SU-DHL-6 (cell line): ENCODE measurements around the gene GP1BA.

Experiments
- H2AFZ ChIP-seq: fragments of 200-600 bp; sonication (generic); 2 replicates; pipeline ENCODE4 v1.6.1; 2014; ENCODE audit warnings: low read depth, mild to moderate bottlenecking, moderate library complexity, mixed read lengths, antibody characterized with exemption, low read length; ENCODE audit not compliant: severe bottlenecking
- H3F3A ChIP-seq: fragments of 200-600 bp; shearing (Covaris generic); 2 replicates; pipeline ENCODE4 v1.6.0; 2016; ENCODE audit warnings: antibody characterized with exemption, mild to moderate bottlenecking; ENCODE audit not compliant: insufficient read depth
- H3K27ac ChIP-seq: fragments of 200-600 bp; sonication (generic); 2 replicates; pipeline ENCODE4 v1.5.1; 2016; ENCODE audit warnings: low read depth, mild to moderate bottlenecking, low read length, moderate library complexity, mixed read lengths
- H3K27me3 ChIP-seq: fragments of 200-600 bp; sonication (generic), shearing (Covaris generic); 2 replicates; pipeline ENCODE4 v1.6.0; 2014; ENCODE audit warnings: mild to moderate bottlenecking, low read length
- H3K36me3 ChIP-seq: fragments of 200-600 bp; sonication (generic); 2 replicates; pipeline ENCODE4 v1.6.1; 2014; ENCODE audit warnings: mild to moderate bottlenecking, low read length, mixed read lengths
- H3K4me2 ChIP-seq: fragments of 300-600, 200-600 bp; shearing (Covaris generic), sonication (generic); 2 replicates; pipeline ENCODE4 v1.6.0; 2014; ENCODE audit warnings: low read length, low read depth, mild to moderate bottlenecking; ENCODE audit not compliant: poor library complexity, severe bottlenecking
- H3K4me3 ChIP-seq: fragments of 200-600 bp; sonication (generic); 2 replicates; pipeline ENCODE4 v1.5.1; 2014; ENCODE audit warnings: antibody characterized with exemption, low read length, mild to moderate bottlenecking, mixed read lengths; ENCODE audit not compliant: insufficient read depth, poor library complexity, severe bottlenecking
- H3K79me2 ChIP-seq: fragments of 200-600 bp; sonication (generic); 2 replicates; pipeline ENCODE4 v1.6.1; 2014; ENCODE audit warnings: mild to moderate bottlenecking, low read length, moderate library complexity; ENCODE audit not compliant: insufficient read depth
- H3K9ac ChIP-seq: fragments of 200-600 bp; sonication (generic); 2 replicates; pipeline ENCODE4 v1.7.0; 2014; ENCODE audit warnings: mild to moderate bottlenecking, low read length
- H3K9me2 ChIP-seq: fragments of 200-600 bp; sonication (generic); replicated peaks from 2 replicates; pipeline ENCODE4 v1.6.1; 2014; ENCODE audit warnings: low read length; ENCODE audit not compliant: insufficient read depth
- H3K9me3 ChIP-seq: fragments of 200-600 bp; sonication (generic); 2 replicates; pipeline ENCODE4 v1.6.1; 2014; ENCODE audit warnings: low read length, mixed read lengths; ENCODE audit not compliant: insufficient read depth
- H4K20me1 ChIP-seq: fragments of 200-600 bp; sonication (generic); 2 replicates; pipeline ENCODE4 v1.6.1; 2014; ENCODE audit warnings: low read depth, mild to moderate bottlenecking, antibody characterized with exemption, low read length, moderate library complexity, mixed read lengths
- CTCF ChIP-seq: fragments of 200-600 bp; sonication (generic); IDR thresholded peaks from one replicate; pipeline ENCODE4 v1.5.1; 2017; ENCODE audit warnings: antibody characterized with exemption, mild to moderate bottlenecking, low read length, moderate library complexity; ENCODE audit not compliant: insufficient read depth, poor library complexity, severe bottlenecking
- EZH2phosphoT487 ChIP-seq: fragments of 200-600 bp; sonication (generic), shearing (Covaris generic); conservative IDR thresholded peaks from 2 replicates; pipeline ENCODE4 v1.6.1; 2018; ENCODE audit warnings: mild to moderate bottlenecking, antibody characterized with exemption, low read length, moderate library complexity, mixed read lengths

The GP1BA gene

DNA sequence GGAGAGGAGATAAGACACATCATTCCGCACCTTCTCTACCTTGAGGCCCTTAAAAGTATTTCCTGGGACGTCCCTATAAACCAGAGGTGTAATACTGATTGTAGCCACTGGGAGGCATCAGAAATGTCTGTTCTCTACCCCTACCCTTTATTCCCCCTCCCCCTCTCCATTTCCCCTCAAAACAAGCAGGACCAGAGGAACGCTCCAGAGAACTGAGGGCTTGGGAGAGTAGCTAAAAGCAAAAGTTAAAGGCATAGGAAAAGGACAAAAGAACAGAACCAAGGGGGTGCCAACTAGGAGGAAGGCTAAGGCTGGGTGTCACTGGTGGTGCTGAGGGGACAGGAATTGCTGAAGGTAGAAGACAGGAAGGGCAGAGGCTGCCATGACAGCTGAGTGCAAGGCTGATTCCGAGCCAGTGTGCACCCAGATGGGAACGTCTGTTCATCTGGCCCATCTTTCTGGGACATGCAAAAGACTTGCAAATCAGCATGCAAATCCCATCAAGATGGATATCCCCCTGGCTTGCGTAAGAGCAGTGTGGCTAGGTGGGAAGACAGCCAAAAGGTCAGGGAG lies 48.7 kb downstream of the GP1BA start:
- Histone ChIP-seq H3K9me2 (no peaks in the 10 kb centered on the region), H3K4me2 (no peak overlapping the region), H3K4me3 (no peak overlapping the region), H3K79me2 (no peaks in the 10 kb centered on the region), H3K27ac (no peak overlapping the region), H4K20me1 (no peaks in the 10 kb centered on the region), H3K27me3 (no peaks in the 10 kb centered on the region), H3K9me3 (no peaks in the 10 kb centered on the region), H3K9ac (no peak overlapping the region), H2AFZ (no peak overlapping the region), H3F3A (0 out of 2 replicates have a peak, but pooled peaks cover 4% of the 10 kb centered on the region), H3K36me3 (no peaks in the 10 kb centered on the region)
- TF ChIP-seq CTCF, result peak; percentile 59
- no peak for TF ChIP-seq EZH2phosphoT487

DNA sequence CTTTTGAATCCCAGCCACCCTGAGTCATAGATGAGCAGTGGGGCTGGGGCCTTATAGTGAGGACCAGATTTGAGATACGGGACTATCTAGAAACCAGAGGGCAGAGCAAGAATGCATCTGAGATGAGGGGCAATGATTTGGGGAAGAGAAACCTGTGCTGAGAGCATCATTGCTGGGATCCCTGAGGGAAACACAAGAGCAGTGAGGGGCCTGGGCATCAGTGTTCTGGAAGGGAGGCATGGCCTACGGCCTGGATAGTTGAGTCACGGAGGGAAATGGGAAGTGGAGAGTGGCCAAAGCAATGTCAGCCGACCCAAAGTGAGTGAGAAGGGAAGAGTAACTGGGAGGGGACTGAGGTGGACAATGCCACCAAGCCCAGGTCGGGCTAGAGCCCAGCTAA lies 50.2 kb downstream of the GP1BA start:
- H3K36me3 ChIP-seq, result no peaks in the 10 kb centered on the region
- TF ChIP-seq EZH2phosphoT487 (no peak), CTCF (no peak)

More for the DNA sequence above, 50.2 kb downstream of the GP1BA start:
- H3K27ac ChIP-seq, result no peak overlapping the region
- H3K4me3 ChIP-seq, result no peak overlapping the region
- no peaks in the 10 kb centered on the region for H3K27me3 ChIP-seq
- H3K9me2 ChIP-seq, result no peaks in the 10 kb centered on the region
- no peak overlapping the region for H2AFZ ChIP-seq
- H3K9ac ChIP-seq, result no peak overlapping the region
- H3F3A ChIP-seq, result peaks cover 4% of the 10 kb centered on the region; the same call in 1 of the 2 replicates
- no peaks in the 10 kb centered on the region for H3K9me3 ChIP-seq
- peaks cover 10% of the 10 kb centered on the region; the same call in 1 of the 2 replicates for H3K79me2 ChIP-seq
- no peaks in the 10 kb centered on the region for H4K20me1 ChIP-seq
- H3K4me2 ChIP-seq, result no peak overlapping the region
